ENCODE data around the gene MIB2. TPM values are rescaled to one million over a fixed set of nuclear protein-coding genes. Genes with fewer than 3 reads are reported as not detected.

Gene MIB2
- polyA plus RNA-seq, 1 of the 3 experiments (the other 2 are of a cell fraction): 45.4 TPM

DNA sequence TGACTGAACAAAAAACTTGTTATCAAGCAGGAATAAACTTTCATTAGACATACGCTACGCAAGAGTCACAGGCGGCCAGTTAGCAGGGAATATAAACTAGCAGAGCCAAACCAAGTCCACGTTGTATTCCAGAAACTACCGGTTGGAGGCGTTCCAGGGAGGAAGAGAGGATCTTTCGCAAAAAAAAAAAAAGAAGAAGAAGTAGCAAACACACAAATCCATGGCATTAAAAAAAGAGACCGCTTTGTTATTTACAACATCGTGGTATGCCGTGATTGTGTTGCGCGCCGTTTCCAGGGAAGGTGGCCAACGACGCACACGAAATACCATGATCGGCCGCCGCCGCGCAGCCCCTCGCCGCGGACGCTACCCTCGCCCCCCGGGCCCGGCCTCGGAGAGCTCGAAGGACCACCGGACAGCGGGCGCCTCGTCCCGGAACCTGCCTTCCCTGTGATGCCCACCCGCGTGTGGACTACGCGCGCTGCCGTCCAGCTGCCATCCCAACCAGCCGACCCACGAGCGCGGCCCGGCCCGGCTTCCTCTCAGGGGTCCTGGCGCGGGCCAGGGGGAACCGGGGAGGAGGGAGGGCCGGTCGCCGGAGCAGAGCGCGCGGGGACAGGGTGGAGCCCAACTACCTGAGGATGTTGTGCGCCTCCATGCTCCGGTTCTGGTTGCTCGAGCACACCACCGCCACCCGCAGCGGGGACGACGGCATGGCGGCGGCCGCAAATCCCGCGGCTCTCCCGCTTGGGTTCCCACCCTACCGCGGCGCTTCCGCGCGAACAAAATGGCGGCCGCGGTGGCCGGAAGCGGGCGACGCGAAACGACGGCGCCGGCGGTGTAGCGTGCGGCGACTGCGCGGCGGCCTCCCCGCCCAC, 41.2 kb upstream of the MIB2 start (continued):
- TF ChIP-seq, protein P1, sequence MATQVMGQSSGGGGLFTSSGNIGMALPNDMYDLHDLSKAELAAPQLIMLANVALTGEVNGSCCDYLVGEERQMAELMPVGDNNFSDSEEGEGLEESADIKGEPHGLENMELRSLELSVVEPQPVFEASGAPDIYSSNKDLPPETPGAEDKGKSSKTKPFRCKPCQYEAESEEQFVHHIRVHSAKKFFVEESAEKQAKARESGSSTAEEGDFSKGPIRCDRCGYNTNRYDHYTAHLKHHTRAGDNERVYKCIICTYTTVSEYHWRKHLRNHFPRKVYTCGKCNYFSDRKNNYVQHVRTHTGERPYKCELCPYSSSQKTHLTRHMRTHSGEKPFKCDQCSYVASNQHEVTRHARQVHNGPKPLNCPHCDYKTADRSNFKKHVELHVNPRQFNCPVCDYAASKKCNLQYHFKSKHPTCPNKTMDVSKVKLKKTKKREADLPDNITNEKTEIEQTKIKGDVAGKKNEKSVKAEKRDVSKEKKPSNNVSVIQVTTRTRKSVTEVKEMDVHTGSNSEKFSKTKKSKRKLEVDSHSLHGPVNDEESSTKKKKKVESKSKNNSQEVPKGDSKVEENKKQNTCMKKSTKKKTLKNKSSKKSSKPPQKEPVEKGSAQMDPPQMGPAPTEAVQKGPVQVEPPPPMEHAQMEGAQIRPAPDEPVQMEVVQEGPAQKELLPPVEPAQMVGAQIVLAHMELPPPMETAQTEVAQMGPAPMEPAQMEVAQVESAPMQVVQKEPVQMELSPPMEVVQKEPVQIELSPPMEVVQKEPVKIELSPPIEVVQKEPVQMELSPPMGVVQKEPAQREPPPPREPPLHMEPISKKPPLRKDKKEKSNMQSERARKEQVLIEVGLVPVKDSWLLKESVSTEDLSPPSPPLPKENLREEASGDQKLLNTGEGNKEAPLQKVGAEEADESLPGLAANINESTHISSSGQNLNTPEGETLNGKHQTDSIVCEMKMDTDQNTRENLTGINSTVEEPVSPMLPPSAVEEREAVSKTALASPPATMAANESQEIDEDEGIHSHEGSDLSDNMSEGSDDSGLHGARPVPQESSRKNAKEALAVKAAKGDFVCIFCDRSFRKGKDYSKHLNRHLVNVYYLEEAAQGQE (IDR thresholded peaks at IDR 0.05; ENCODE audit: low read depth, low read length): no peak
- TF ChIP-seq MXI1 (IDR thresholded peaks at IDR 0.05; ENCODE audit: low read depth, low read length) (peak; percentile 66), NFIC (IDR thresholded peaks at IDR 0.05; ENCODE audit: borderline replicate concordance) (no peak), TCF12 (IDR thresholded peaks at IDR 0.05) (no peak), FOXM1 (IDR thresholded peaks at IDR 0.05; ENCODE audit: low read depth) (no peak), POLR2AphosphoS5 (IDR thresholded peaks at IDR 0.05; ENCODE audit: low read depth, low read length) (no peak), TAF1 (IDR thresholded peaks at IDR 0.05; ENCODE audit: borderline replicate concordance, low read depth, low read length) (peak; percentile 41; the same call in 1 of the 2 replicates), RAD21 (IDR thresholded peaks at IDR 0.05; ENCODE audit: low read length) (peak; percentile 40), SMC3 (IDR thresholded peaks at IDR 0.05; ENCODE audit: low read depth, low read length) (peak; percentile 13; the same call in 1 of the 2 replicates), EZH2phosphoT487 (IDR thresholded peaks at IDR 0.05; ENCODE audit: borderline replicate concordance, low read depth) (no peak), FOSL2 (IDR thresholded peaks at IDR 0.05; ENCODE audit: borderline replicate concordance, low read depth) (no peak), CHD2 (IDR thresholded peaks at IDR 0.05; ENCODE audit: low read length, partially characterized antibody) (peak; percentile 70), GABPA (IDR thresholded peaks at IDR 0.05; ENCODE audit: low read depth) (0 out of 2 replicates have a peak, but pooled peaks have one; percentile 43), EP300 (IDR thresholded peaks at IDR 0.05; ENCODE audit: borderline replicate concordance in 1 of 2, low read depth in 1 of 2, low read length in 1 of 2) (no peak), FOXJ3 (CRISPR knock-in tag; IDR thresholded peaks at IDR 0.05) (no peak), RCOR1 (IDR thresholded peaks at IDR 0.05; ENCODE audit: low read length) (no peak), MEF2A (IDR thresholded peaks at IDR 0.05; ENCODE audit: borderline replicate concordance, low read depth) (no peak), NRF1 (IDR thresholded peaks at IDR 0.05; ENCODE audit: low read depth, low read length) (no peak), SIN3A (IDR thresholded peaks at IDR 0.05; ENCODE audit: borderline replicate concordance, low read depth, low read length) (0 out of 2 replicates have a peak, but pooled peaks have one; percentile 36)
- TF ChIP-seq, protein P2, sequence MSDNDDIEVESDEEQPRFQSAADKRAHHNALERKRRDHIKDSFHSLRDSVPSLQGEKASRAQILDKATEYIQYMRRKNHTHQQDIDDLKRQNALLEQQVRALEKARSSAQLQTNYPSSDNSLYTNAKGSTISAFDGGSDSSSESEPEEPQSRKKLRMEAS (IDR thresholded peaks at IDR 0.05; ENCODE audit: low read depth): peak; percentile 48; the same call in 1 of the 2 replicates
- TF ChIP-seq, protein P3, sequence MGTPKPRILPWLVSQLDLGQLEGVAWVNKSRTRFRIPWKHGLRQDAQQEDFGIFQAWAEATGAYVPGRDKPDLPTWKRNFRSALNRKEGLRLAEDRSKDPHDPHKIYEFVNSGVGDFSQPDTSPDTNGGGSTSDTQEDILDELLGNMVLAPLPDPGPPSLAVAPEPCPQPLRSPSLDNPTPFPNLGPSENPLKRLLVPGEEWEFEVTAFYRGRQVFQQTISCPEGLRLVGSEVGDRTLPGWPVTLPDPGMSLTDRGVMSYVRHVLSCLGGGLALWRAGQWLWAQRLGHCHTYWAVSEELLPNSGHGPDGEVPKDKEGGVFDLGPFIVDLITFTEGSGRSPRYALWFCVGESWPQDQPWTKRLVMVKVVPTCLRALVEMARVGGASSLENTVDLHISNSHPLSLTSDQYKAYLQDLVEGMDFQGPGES (IDR thresholded peaks at IDR 0.05; ENCODE audit: low read depth, low read length): no peak
- TF ChIP-seq, protein P4, sequence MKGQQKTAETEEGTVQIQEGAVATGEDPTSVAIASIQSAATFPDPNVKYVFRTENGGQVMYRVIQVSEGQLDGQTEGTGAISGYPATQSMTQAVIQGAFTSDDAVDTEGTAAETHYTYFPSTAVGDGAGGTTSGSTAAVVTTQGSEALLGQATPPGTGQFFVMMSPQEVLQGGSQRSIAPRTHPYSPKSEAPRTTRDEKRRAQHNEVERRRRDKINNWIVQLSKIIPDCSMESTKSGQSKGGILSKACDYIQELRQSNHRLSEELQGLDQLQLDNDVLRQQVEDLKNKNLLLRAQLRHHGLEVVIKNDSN (IDR thresholded peaks at IDR 0.05; ENCODE audit: borderline replicate concordance, low read depth): 0 out of 2 replicates have a peak, but pooled peaks have one; percentile 2
- TF ChIP-seq, protein P5, sequence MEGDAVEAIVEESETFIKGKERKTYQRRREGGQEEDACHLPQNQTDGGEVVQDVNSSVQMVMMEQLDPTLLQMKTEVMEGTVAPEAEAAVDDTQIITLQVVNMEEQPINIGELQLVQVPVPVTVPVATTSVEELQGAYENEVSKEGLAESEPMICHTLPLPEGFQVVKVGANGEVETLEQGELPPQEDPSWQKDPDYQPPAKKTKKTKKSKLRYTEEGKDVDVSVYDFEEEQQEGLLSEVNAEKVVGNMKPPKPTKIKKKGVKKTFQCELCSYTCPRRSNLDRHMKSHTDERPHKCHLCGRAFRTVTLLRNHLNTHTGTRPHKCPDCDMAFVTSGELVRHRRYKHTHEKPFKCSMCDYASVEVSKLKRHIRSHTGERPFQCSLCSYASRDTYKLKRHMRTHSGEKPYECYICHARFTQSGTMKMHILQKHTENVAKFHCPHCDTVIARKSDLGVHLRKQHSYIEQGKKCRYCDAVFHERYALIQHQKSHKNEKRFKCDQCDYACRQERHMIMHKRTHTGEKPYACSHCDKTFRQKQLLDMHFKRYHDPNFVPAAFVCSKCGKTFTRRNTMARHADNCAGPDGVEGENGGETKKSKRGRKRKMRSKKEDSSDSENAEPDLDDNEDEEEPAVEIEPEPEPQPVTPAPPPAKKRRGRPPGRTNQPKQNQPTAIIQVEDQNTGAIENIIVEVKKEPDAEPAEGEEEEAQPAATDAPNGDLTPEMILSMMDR (IDR thresholded peaks at IDR 0.05): peak; percentile 35
- TF ChIP-seq, protein P6, sequence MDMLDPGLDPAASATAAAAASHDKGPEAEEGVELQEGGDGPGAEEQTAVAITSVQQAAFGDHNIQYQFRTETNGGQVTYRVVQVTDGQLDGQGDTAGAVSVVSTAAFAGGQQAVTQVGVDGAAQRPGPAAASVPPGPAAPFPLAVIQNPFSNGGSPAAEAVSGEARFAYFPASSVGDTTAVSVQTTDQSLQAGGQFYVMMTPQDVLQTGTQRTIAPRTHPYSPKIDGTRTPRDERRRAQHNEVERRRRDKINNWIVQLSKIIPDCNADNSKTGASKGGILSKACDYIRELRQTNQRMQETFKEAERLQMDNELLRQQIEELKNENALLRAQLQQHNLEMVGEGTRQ (IDR thresholded peaks at IDR 0.05; ENCODE audit: borderline replicate concordance, low read depth, low read length): no peak

Data from SK-N-SH (cell line).